Keratinocyte (primary cell): ENCODE data around the gene MAP9. TPM values are rescaled to one million over a fixed set of nuclear protein-coding genes. Genes with fewer than 3 reads are reported as not detected.

Source experiments
- DNase-seq: peaks from one replicate; pipeline ENCODE4 v3.0.0-alpha.2; 2011; ENCODE audit warnings: low read depth, missing footprints, low spot score
- FAIRE-seq: peaks from 2 replicates; lab custom pipeline; 2011; peaks lifted over from hg19 to GRCh38; lab: Jason Lieb, UNC
- H2AFZ ChIP-seq: 2 replicates; pipeline ENCODE4 v1.6.0; 2012; ENCODE audit warnings: low read length, control low read depth, inconsistent platforms; ENCODE audit not compliant: control insufficient read depth
- H3K27ac ChIP-seq: 2 replicates; pipeline ENCODE4 v1.5.1; 2011; ENCODE audit warnings: low read length; ENCODE audit not compliant: control insufficient read depth, insufficient read depth
- H3K27me3 ChIP-seq: 3 replicates; pipeline ENCODE4 v1.6.0; 2011; ENCODE audit warnings: low read length; ENCODE audit not compliant: control insufficient read depth, insufficient read depth; ENCODE audit errors: extremely low read depth
- H3K36me3 ChIP-seq, 2 experiments: 2 replicates in 1 of 2; 3 replicates in 1 of 2; pipeline ENCODE4 v1.5.1; 2011; ENCODE audit warnings: low read length in 2 of 2, mild to moderate bottlenecking in 1 of 2; ENCODE audit not compliant: control insufficient read depth in 2 of 2, insufficient read depth in 2 of 2; ENCODE audit errors: extremely low read depth in 1 of 2
- H3K4me1 ChIP-seq: 3 replicates; pipeline ENCODE4 v1.5.1; 2011; ENCODE audit warnings: low read length; ENCODE audit not compliant: control insufficient read depth, insufficient read depth; ENCODE audit errors: extremely low read depth
- H3K4me2 ChIP-seq: 3 replicates; pipeline ENCODE4 v1.6.0; 2011; ENCODE audit warnings: low read depth, low read length; ENCODE audit not compliant: control insufficient read depth, insufficient read depth; ENCODE audit errors: extremely low read depth
- H3K4me3 ChIP-seq, 3 experiments: fragments of 200-600 bp in 1 of 3; sonication (generic) in 1 of 3; 2 replicates in 2 of 3; 3 replicates in 1 of 3; pipeline ENCODE4 v1.5.1; 2011 to 2016; ENCODE audit warnings: low read length in 3 of 3, mild to moderate bottlenecking in 3 of 3, control low read depth in 2 of 3, inconsistent platforms in 1 of 3, low read depth in 1 of 3, mixed read lengths in 1 of 3, mixed run types in 1 of 3, moderate library complexity in 1 of 3; ENCODE audit not compliant: control insufficient read depth in 2 of 3, insufficient read depth in 2 of 3; ENCODE audit errors: extremely low read depth in 1 of 3
- H3K79me2 ChIP-seq: 2 replicates; pipeline ENCODE4 v1.6.0; 2012; ENCODE audit warnings: low read length; ENCODE audit not compliant: control insufficient read depth, insufficient read depth
- H3K9ac ChIP-seq: 3 replicates; pipeline ENCODE4 v1.6.0; 2011; ENCODE audit warnings: low read length; ENCODE audit not compliant: control insufficient read depth, insufficient read depth; ENCODE audit errors: extremely low read depth
- H3K9me1 ChIP-seq: 3 replicates; pipeline ENCODE4 v1.6.0; 2011; ENCODE audit warnings: low read length; ENCODE audit not compliant: control insufficient read depth, insufficient read depth; ENCODE audit errors: extremely low read depth
- H3K9me3 ChIP-seq: 2 replicates; pipeline ENCODE4 v1.5.1; 2012; ENCODE audit warnings: low read depth, low read length; ENCODE audit not compliant: control insufficient read depth
- H4K20me1 ChIP-seq: 3 replicates; pipeline ENCODE4 v1.6.0; 2011; ENCODE audit warnings: low read length; ENCODE audit not compliant: control insufficient read depth, insufficient read depth; ENCODE audit errors: extremely low read depth
- EZH2 ChIP-seq: IDR thresholded peaks from one replicate; pipeline ENCODE4 v1.6.1; 2012; ENCODE audit warnings: inconsistent platforms, mild to moderate bottlenecking, low read length, moderate library complexity
- dilution Hi-C: fragments of 300-500 bp; cut with MboI; formaldehyde crosslinking; loops from one replicate; pipeline ENCODE4 v1.7.0; 2020; ENCODE audit warnings: low sequenced_read_pairs; ENCODE audit not compliant: extremely low pct_ligation_motif_present
- polyA plus RNA-seq, 5 experiments: library from polyadenylated mRNA; depleted of rRNA in 3 of 5; stranded (reverse) in 3 of 5; stranded (forward) in 1 of 5; unstranded in 1 of 5; fragments of >200 nt; gene quantifications; 1 replicate in 1 of 5; 2 replicates in 3 of 5; 3 replicates in 1 of 5; pipeline versions ENCODE4 v1.2.1 to v1.2.3, GENCODE V29; 2011 to 2012; ENCODE audit warnings: missing spikeins in 2 of 5, low read depth in 1 of 5, low replicate concordance in 1 of 5
- TF ChIP-seq, protein P1 (sequence below), 3 experiments: IDR thresholded peaks in 1 of 3; conservative IDR thresholded peaks in 1 of 3; optimal IDR thresholded peaks in 1 of 3; 2 replicates in 2 of 3; 3 replicates in 1 of 3; pipeline versions ENCODE3 to v1.5.1; 2011; ENCODE audit warnings: low read length in 3 of 3, mild to moderate bottlenecking in 3 of 3, moderate library complexity in 2 of 3, control low read depth in 1 of 3, inconsistent platforms in 1 of 3; ENCODE audit not compliant: insufficient read depth in 2 of 3; ENCODE audit errors: extremely low read depth in 1 of 3

The MAP9 gene
- polyA plus RNA-seq, 1 donor (not counting 4 experiments of a cell fraction or from before 2014, with no cell fraction given) = 7.4 TPM

DNA sequence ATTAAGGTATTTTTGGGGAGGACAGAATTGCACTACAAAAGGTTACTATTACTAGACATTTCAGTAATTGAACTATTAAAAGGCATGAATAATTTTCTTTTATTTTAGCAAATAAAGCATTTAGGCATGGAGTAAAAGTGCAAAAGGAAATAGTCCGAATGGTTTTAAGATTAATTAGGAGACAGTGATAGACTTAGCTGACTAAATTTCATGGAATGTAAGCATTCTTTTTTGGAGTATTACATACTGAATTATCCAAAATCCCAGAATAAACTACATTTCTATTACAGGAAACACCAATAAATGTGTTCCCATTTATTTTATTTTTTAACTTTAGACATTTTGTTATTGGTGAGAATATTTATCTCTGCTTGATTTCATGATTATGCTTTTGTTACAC, 30.7 kb upstream of the MAP9 start:
- Histone ChIP-seq H4K20me1 (no peaks in the 10 kb centered on the region), H3K9ac (no peak overlapping the region), H3K27ac (no peak overlapping the region), H3K36me3 (no peaks in the 10 kb centered on the region), H2AFZ (no peak overlapping the region), H3K4me3 (no peak overlapping the region), H3K27me3 (no peaks in the 10 kb centered on the region), H3K9me1 (no peaks in the 10 kb centered on the region), H3K79me2 (no peaks in the 10 kb centered on the region), H3K9me3 (no peaks in the 10 kb centered on the region), H3K4me2 (no peak overlapping the region), H3K4me1 (no peaks in the 10 kb centered on the region)
- dilution Hi-C loops = no loop called here
- TF ChIP-seq EZH2 = no peak
- TF ChIP-seq, protein P1, sequence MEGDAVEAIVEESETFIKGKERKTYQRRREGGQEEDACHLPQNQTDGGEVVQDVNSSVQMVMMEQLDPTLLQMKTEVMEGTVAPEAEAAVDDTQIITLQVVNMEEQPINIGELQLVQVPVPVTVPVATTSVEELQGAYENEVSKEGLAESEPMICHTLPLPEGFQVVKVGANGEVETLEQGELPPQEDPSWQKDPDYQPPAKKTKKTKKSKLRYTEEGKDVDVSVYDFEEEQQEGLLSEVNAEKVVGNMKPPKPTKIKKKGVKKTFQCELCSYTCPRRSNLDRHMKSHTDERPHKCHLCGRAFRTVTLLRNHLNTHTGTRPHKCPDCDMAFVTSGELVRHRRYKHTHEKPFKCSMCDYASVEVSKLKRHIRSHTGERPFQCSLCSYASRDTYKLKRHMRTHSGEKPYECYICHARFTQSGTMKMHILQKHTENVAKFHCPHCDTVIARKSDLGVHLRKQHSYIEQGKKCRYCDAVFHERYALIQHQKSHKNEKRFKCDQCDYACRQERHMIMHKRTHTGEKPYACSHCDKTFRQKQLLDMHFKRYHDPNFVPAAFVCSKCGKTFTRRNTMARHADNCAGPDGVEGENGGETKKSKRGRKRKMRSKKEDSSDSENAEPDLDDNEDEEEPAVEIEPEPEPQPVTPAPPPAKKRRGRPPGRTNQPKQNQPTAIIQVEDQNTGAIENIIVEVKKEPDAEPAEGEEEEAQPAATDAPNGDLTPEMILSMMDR (optimal IDR thresholded peaks at IDR 0.05 in 1 of 3, IDR thresholded peaks at IDR 0.05 in 1 of 3, conservative IDR thresholded peaks at IDR 0.05 in 1 of 3; ENCODE audit: extremely low read depth in 1 of 3, insufficient read depth in 2 of 3, low read length in 3 of 3) = no peak
- no peak for DNase-seq
- no peak for FAIRE-seq

DNA sequence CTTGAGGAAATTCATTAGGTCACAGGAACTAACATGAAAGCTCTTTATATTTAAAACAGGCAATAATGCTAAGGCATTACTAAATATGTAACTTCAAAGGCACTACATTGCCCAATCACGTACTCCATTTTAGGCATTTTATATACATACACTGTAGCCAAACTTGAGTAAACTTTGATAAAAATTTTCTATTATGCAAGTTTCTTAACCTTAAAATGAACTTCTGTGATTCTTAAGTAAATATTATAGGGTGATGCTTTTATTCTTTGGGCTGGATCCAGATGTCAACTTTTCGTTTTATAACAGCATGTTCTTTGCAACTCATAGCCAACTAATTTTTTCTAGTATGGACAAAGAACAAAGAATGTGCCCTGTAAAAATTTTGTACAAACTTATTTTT, 28.3 kb upstream of the MAP9 start:
- H3K27ac ChIP-seq = no peak overlapping the region
- H3K9ac ChIP-seq = no peak overlapping the region
- H3K79me2 ChIP-seq = no peaks in the 10 kb centered on the region
- dilution Hi-C loops = no loop called here
- H3K36me3 ChIP-seq = no peaks in the 10 kb centered on the region
- H3K4me2 ChIP-seq = no peak overlapping the region
- no peak overlapping the region for H3K4me3 ChIP-seq
- H4K20me1 ChIP-seq = no peaks in the 10 kb centered on the region
- TF ChIP-seq, protein P1 (optimal IDR thresholded peaks at IDR 0.05 in 1 of 3, IDR thresholded peaks at IDR 0.05 in 1 of 3, conservative IDR thresholded peaks at IDR 0.05 in 1 of 3; ENCODE audit: extremely low read depth in 1 of 3, insufficient read depth in 2 of 3, low read length in 3 of 3) = no peak
- TF ChIP-seq EZH2 = no peak
- no peaks in the 10 kb centered on the region for H3K4me1 ChIP-seq
- FAIRE-seq (no peak), DNase-seq (no peak)
- H3K9me3 ChIP-seq = no peaks in the 10 kb centered on the region
- no peaks in the 10 kb centered on the region for H3K27me3 ChIP-seq
- no peaks in the 10 kb centered on the region for H3K9me1 ChIP-seq
- H2AFZ ChIP-seq = no peak overlapping the region
